GM13976 (cell line): ENCODE measurements around the gene USP44.

Experiments used
- DNase-seq: peaks from one replicate; pipeline ENCODE4 v3.0.0; 2012; ENCODE audit warnings: low spot score
- in situ Hi-C: fragments of 300-500 bp; cut with MboI; formaldehyde crosslinking; loops from one replicate; pipeline ENCODE4 v1.12.0; 2022; ENCODE audit warnings: low sequenced_read_pairs, mixed read lengths, inconsistent platforms; ENCODE audit not compliant: unreplicated experiment
- TF ChIP-seq, protein P1 (sequence below): IDR thresholded peaks from 2 replicates; pipeline ENCODE4 v1.5.1; 2012; ENCODE audit warnings: borderline replicate concordance, mild to moderate bottlenecking; ENCODE audit not compliant: insufficient read depth; ENCODE audit errors: extremely low read depth, missing control alignments, control extremely low read depth

Gene USP44

DNA sequence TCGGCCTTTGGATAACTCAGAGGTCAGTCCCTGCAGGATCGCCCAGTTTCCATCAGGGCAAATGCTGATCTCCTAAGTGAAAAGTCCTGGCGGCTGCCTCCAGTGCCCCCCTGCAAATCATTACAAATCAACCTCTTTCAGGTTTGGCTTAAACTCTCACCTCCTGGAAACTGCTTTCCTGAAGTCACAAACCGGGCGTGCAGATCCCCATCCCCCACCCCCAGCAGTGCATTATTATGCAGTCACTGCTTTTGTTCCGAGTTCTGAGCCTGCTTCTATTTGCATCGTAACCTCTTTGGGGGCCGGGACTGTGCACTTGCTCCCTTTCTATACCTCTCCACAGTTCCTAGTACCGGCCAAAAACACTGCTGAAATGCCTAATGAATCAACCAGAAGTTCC lies at the start of gene USP44:
Gene USP44 (minus strand): TSS at position 172 of the 400 bp plus-strand sequence. CDS start 17,220 bp downstream, outside the sequence.
- DNase-seq: no peak
- TF ChIP-seq, protein P1, sequence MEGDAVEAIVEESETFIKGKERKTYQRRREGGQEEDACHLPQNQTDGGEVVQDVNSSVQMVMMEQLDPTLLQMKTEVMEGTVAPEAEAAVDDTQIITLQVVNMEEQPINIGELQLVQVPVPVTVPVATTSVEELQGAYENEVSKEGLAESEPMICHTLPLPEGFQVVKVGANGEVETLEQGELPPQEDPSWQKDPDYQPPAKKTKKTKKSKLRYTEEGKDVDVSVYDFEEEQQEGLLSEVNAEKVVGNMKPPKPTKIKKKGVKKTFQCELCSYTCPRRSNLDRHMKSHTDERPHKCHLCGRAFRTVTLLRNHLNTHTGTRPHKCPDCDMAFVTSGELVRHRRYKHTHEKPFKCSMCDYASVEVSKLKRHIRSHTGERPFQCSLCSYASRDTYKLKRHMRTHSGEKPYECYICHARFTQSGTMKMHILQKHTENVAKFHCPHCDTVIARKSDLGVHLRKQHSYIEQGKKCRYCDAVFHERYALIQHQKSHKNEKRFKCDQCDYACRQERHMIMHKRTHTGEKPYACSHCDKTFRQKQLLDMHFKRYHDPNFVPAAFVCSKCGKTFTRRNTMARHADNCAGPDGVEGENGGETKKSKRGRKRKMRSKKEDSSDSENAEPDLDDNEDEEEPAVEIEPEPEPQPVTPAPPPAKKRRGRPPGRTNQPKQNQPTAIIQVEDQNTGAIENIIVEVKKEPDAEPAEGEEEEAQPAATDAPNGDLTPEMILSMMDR: no peak
- in situ Hi-C loops: no loop called here

DNA sequence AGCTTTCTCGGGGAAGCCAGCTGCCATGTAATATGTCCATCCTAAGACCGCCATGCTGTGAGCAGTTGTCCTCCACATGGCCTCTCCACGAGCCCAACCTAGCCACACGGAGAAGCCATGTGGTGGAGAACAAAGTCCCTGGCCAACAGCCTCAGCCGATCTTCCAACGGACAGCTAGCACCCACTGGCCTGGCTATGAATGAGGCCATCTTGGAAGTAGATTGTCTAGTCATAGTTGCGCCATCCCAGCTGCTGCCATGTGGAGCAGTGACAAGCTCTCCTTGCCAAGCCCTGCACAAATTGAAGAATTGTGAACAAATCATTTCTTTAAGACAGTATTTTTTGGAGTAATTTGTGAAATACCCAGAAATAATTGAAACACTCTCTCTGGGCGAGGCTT lies 49.3 kb upstream of the USP44 start:
- in situ Hi-C loops: no loop called here
- DNase-seq: no peak
- TF ChIP-seq, protein P1: no peak

DNA sequence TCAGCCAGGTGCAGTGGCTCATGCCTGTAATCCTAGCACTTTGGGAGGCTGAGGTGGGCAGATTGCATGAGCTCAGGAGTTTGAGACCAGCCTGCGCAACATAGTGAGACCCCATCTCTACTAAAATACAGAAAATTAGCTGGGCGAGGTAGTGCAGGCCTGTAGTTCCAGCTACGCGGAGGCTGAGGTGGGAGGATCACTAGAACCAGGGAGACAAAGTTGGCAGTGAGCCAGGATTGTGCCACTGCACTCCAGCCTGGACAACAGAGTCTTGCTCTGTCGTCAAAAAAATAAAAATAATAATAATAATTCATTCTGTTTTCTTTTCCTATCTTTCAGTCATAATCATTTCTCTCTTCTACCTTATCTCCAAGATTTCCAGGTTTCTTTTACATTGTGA lies 48.6 kb upstream of the USP44 start:
- TF ChIP-seq, protein P1: no peak
- DNase-seq: no peak
- in situ Hi-C loops: no loop called here

DNA sequence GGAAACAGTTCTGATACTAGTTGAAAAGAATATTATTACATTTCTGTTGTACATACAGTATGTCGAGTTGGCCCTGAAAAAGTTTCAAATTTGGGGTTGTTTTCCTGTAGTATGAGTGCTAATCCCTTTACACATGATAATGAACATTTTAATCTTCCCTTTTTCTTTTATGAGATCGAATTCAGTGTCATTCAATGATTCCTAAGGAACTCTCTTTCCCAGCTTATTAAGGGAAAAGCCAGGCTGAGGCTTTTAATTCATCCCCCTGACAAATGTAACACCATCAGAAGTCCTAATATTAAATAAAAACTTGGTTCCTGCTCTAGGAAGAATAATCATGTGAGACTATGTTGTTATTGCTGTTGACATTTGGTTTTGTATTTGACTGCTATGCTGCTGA lies 42.9 kb upstream of the USP44 start:
- in situ Hi-C loops: no loop called here
- DNase-seq: no peak
- TF ChIP-seq, protein P1: no peak

DNA sequence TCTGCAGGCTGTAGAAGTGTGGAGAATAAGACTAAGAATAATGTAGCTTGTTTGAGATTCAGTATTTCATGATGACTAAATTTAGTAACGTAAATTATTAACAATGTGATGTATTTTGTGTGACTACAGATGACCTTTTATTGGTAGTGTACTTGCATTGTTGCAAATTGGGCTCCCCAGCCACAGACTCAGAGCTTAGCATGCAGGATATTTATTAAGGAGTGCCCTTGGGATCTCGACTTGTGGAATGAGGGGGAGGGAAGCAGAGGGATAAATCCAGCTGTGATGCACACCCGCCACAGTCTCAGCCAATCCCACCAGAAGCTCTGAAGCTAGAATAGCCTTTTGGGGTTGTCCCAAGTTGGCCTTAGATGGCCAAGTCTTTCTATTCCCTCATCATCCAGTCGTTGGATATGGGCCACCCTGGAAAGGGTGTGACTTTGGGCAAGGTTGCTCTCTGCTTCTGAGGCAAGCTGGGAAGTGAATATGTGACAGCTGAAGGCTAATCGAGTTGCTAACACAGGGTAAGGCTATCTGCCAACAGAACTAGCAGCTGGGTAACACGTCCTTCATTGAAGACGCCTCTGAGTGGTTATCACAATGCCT lies 42.1 kb upstream of the USP44 start:
- DNase-seq: no peak

DNA sequence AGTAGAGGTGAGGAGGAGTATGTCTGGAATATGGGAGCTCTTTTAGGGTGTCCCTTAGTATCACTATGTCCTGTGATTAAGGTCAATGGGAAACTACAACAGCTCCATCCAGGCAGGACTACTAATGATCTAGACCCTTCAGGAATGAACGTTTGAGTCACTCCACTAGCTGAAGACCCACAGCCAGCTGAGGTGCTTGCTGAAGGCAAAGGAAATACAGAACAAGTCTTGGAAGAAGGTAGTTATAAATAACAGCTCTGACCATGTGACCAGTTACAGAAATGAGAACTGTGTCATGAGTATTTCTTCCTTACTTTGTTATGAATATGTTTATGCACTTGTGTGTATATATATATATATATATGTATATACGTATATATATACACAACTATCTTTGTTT lies 40.5 kb upstream of the USP44 start:
- TF ChIP-seq, protein P1: no peak
- in situ Hi-C loops: no loop called here
- DNase-seq: no peak

More for the DNA sequence above, 42.1 kb upstream of the USP44 start:
- TF ChIP-seq, protein P1: no peak
- in situ Hi-C loops: no loop called here
